Measurements from ENCODE around the gene GTF3A.

GTF3A gene

DNA sequence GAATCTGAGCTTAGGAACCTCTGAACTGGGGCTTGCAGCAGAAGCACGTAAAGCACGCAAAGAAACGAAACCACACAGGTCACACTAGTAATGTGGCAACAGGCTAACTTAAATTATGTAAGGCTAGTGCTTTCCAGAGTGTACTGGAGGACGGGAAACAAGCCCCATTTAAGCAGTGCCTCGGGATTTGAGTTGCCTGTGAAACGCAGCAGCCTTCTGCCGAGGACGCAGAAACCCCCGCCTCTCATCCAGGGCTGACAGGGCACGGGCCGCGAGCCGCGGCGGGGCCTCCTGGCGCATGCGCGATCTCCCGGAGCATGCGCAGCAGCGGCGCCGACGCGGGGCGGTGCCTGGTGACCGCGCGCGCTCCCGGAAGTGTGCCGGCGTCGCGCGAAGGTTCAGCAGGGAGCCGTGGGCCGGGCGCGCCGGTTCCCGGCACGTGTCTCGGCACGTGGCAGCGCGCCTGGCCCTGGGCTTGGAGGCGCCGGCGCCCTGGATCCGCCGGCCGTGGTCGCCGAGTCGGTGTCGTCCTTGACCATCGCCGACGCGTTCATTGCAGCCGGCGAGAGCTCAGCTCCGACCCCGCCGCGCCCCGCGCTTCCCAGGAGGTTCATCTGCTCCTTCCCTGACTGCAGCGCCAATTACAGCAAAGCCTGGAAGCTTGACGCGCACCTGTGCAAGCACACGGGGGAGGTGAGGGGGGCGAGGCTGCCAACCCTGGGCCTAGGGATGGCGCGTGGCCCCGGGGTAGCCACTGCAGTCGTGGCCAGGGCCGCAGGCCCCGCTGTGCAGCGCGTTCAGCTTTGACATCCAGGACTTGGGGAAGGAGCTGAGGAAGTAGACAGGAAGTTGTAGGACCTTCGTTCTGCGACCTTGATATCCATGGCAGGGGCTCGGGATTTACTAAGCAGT is at the start of gene GTF3A:
TSS of gene GTF3A (plus strand) at position 374 of the 912 bp plus-strand sequence.
- peak; percentile 93 for DNase-seq (ENCODE audit: low read depth)
- peak within 1 kb of the TSS; percentile 89 for H3K4me3 ChIP-seq (ENCODE audit: low read depth, low read length)
- peak; percentile 99 for TF ChIP-seq MYC (IDR thresholded peaks at IDR 0.05; ENCODE audit: low read depth, low read length)
- peak; percentile 97 for TF ChIP-seq POLR2A (IDR thresholded peaks at IDR 0.05; ENCODE audit: extremely low read depth, insufficient read length)
- TF ChIP-seq CTCF (IDR thresholded peaks at IDR 0.05; ENCODE audit: low read depth, low read length): no peak
- TF ChIP-seq, protein P1, sequence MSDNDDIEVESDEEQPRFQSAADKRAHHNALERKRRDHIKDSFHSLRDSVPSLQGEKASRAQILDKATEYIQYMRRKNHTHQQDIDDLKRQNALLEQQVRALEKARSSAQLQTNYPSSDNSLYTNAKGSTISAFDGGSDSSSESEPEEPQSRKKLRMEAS (IDR thresholded peaks at IDR 0.05; ENCODE audit: low read depth, low read length): peak; percentile 99

DNA sequence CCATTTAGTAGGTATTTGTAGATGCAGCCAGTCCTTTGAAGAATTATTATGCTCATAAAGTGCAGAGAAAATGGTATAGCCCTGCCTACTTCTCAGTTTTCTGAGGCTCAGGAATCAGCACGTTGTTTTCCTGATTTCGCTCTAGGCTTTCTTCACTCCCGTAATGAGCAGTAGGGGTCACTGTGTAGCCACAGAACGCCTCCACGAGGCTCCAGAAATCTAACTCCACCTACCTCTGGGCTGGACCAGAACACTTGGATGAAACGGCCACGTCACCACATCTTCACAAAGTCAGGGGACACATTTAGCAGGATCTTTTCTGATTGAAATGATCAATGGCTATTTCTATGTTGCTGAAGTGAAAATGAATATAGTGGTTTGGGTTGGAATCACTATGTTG is 49.8 kb upstream of the GTF3A start:
- no peak overlapping the region for H3K4me3 ChIP-seq (ENCODE audit: low read depth, low read length)
- peak; percentile 81 for DNase-seq (ENCODE audit: low read depth)
- TF ChIP-seq MYC (IDR thresholded peaks at IDR 0.05; ENCODE audit: low read depth, low read length) (peak; percentile 96), POLR2A (IDR thresholded peaks at IDR 0.05; ENCODE audit: extremely low read depth, insufficient read length) (no peak), CTCF (IDR thresholded peaks at IDR 0.05; ENCODE audit: low read depth, low read length) (peak; percentile 82)
- TF ChIP-seq, protein P1 (IDR thresholded peaks at IDR 0.05; ENCODE audit: low read depth, low read length): peak; percentile 88

GRCh38 chr13:27375686-27376326 is 48.6 kb upstream of the GTF3A start:
- DNase-seq (ENCODE audit: low read depth): peak; percentile 60
- no peak overlapping the region for H3K4me3 ChIP-seq (ENCODE audit: low read depth, low read length)
- peak; percentile 88 for TF ChIP-seq CTCF (IDR thresholded peaks at IDR 0.05; ENCODE audit: low read depth, low read length)
- TF ChIP-seq MYC (IDR thresholded peaks at IDR 0.05; ENCODE audit: low read depth, low read length): no peak
- TF ChIP-seq, protein P1 (IDR thresholded peaks at IDR 0.05; ENCODE audit: low read depth, low read length): no peak
- TF ChIP-seq POLR2A (IDR thresholded peaks at IDR 0.05; ENCODE audit: extremely low read depth, insufficient read length): no peak

DNA sequence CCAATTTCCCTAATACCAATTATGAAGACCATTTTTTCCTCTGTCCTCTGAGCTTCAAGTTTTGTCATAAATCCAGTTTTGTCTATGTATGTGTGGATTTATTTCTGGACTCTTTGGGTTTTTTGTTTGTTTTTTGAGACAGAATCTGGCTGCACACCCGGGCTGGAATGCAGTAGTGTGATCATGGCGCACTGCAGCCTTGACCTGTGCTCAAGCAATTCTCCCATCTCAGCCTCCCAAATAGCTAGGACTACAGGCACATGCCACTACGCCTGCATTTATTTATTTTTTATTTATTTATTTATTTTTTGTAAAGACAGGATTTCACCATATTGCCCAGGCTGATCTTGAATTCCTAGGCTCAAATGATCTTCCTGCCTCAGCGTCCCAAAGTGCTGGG is 45.3 kb upstream of the GTF3A start:
- TF ChIP-seq POLR2A (IDR thresholded peaks at IDR 0.05; ENCODE audit: extremely low read depth, insufficient read length) (no peak), CTCF (IDR thresholded peaks at IDR 0.05; ENCODE audit: low read depth, low read length) (no peak), MYC (IDR thresholded peaks at IDR 0.05; ENCODE audit: low read depth, low read length) (no peak)
- TF ChIP-seq, protein P1 (IDR thresholded peaks at IDR 0.05; ENCODE audit: low read depth, low read length): no peak

GRCh38 chr13:27379694-27380641 is 44.5 kb upstream of the GTF3A start:
- peak; percentile 86 for TF ChIP-seq CTCF (IDR thresholded peaks at IDR 0.05; ENCODE audit: low read depth, low read length)
- no peak for TF ChIP-seq POLR2A (IDR thresholded peaks at IDR 0.05; ENCODE audit: extremely low read depth, insufficient read length)
- TF ChIP-seq MYC (IDR thresholded peaks at IDR 0.05; ENCODE audit: low read depth, low read length): 0 out of 2 replicates have a peak, but pooled peaks have one; percentile 49
- TF ChIP-seq, protein P1 (IDR thresholded peaks at IDR 0.05; ENCODE audit: low read depth, low read length): peak; percentile 29; the same call in 1 of the 2 replicates
- H3K4me3 ChIP-seq (ENCODE audit: low read depth, low read length): no peak overlapping the region
- peak; percentile 82 for DNase-seq (ENCODE audit: low read depth)

More for the DNA sequence above, 45.3 kb upstream of the GTF3A start:
- DNase-seq (ENCODE audit: low read depth): no peak
- no peak overlapping the region for H3K4me3 ChIP-seq (ENCODE audit: low read depth, low read length)
